Activated naive CD8-positive, alpha-beta T cell treated with anti-CD3 and anti-CD28 coated beads, Interleukin-2, amount 50 U/mL, for 24 hours (primary cell): ENCODE results near the gene DCAF17.
"Not testable (repeated sequence)": the region's sequence is repeated elsewhere in the genome, so short reads cannot be mapped to it uniquely, and the experiment has no call there.

ENCODE experiments used
- ATAC-seq: fragments of 150-1000 bp; cut with Tn5 transposase; one replicate; pipeline ENCODE4 v1.10.0; 2021
- DNase-seq: peaks from one replicate; pipeline ENCODE4 v3.0.0; 2021
- H3K27ac Mint-ChIP-seq: one replicate; pipeline ENCODE4 v1.8.0; 2021; ENCODE audit warnings: mild to moderate bottlenecking, mixed read lengths
- H3K27me3 Mint-ChIP-seq: one replicate; pipeline ENCODE4 v1.8.0; 2021; ENCODE audit warnings: mixed read lengths
- H3K36me3 Mint-ChIP-seq: one replicate; pipeline ENCODE4 v1.8.0; 2021; ENCODE audit warnings: low read depth, mixed read lengths
- H3K4me1 Mint-ChIP-seq: one replicate; pipeline ENCODE4 v1.8.0; 2021; ENCODE audit warnings: mixed read lengths
- H3K4me3 Mint-ChIP-seq: one replicate; pipeline ENCODE4 v1.8.0; 2021; ENCODE audit warnings: mild to moderate bottlenecking, moderate library complexity, mixed read lengths
- H3K9me3 Mint-ChIP-seq: one replicate; pipeline ENCODE4 v1.8.0; 2021; ENCODE audit warnings: mixed read lengths

The DCAF17 gene

DNA sequence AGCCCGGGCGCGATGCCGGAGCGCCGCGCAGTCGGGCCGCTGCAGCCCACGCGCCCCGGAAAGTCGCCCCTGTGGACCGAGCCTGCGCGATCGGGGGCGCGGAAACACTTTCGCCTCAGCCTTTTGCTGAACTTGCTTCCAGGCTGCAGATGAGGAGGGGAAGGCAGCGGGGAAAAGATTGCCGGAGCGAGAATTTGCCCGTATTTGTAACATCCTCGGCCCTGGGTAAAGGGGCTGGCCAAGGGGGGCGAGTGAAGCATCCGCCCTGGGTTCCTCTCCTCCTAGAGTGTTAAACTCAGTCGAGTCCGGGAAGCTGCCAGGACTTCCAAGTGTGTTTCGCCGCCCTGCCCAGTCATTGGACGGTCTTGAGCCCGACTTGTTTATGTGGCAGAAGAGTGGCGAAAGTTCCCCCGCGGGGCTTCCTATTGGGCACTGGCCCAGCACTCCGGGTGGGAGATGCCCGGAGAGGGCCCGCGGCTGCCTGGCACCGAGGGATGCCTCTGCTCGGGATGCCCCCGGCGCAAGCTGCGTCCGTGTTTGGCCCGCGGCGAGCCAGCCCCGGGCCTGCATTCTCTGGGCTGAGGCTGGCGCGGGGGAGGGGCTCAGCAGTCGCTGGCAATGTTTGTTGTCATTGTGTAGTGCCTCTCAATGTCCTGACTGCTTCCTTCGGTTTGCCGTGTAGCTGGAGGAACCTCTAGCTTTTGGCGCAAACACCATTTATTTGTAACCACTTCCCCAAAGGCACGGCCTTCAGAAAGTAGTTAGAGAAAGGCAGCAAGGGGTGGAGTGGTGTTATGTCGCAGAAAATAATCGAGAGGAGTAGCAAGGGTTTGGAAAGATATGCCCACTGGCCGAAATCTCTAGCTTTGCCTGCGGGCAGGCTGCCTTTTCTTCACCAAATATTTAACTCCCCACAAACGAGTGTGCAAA, 89.3 kb downstream of the DCAF17 start:
- Mint-ChIP-seq H3K4me1 (peaks cover 11% of the 10 kb centered on the region), H3K9me3 (no peaks in the 10 kb centered on the region), H3K27me3 (peaks cover 52% of the 10 kb centered on the region), H3K4me3 (peak overlapping the region; percentile 81), H3K36me3 (no peaks in the 10 kb centered on the region), H3K27ac (no peak overlapping the region)
- DNase-seq (peak; percentile 27), ATAC-seq (peak; percentile 41)

DNA sequence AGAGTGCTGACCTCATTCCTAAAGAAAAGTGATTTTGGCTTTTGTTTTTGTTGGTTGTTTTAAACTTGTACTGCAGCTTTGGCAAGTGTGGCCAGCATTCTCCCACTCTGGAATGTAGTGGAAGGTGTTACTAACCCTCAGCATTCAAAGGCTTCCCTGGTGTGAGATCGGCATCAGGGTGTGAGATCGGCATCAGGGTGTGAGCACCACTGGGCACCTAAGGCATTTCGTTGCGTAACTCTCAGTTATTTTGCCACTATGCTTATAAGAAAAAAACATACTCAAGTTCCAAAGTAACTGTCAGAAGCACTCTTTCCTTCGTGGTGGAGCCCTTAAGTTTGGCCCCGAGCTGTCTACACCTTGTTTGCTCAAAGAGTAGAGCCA, 90.0 kb downstream of the DCAF17 start:
- Mint-ChIP-seq H3K36me3 (no peaks in the 10 kb centered on the region), H3K27ac (no peak overlapping the region), H3K4me3 (peak overlapping the region; percentile 81), H3K4me1 (peaks cover 11% of the 10 kb centered on the region), H3K9me3 (no peaks in the 10 kb centered on the region), H3K27me3 (peaks cover 52% of the 10 kb centered on the region)
- ATAC-seq, result no peak
- DNase-seq, result no peak

DNA sequence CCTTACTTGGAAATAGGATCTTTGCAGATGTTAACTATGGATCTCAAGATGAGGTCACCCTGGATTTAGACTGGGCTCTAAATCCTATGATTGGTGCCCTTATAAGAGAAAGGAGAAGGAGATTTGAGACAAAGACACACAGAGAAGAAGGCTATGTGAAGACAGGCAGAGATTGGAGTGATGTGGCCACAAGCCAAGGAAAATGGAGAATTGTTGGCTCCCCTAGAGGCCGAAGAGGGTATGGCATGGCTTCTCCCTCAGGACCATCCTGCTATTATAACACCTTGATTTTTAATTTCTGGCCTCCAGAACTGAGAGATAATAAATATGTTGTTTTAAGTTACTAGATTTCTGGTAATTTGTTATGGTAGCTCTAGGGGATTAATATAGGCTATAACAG, 95.9 kb downstream of the DCAF17 start:
- Mint-ChIP-seq H3K9me3 (peaks cover 6% of the 10 kb centered on the region), H3K36me3 (no peaks in the 10 kb centered on the region), H3K4me1 (no peaks in the 10 kb centered on the region), H3K4me3 (no peak overlapping the region), H3K27me3 (peaks cover 27% of the 10 kb centered on the region), H3K27ac (no peak overlapping the region)
- DNase-seq (peak; percentile 29), ATAC-seq (no peak)

DNA sequence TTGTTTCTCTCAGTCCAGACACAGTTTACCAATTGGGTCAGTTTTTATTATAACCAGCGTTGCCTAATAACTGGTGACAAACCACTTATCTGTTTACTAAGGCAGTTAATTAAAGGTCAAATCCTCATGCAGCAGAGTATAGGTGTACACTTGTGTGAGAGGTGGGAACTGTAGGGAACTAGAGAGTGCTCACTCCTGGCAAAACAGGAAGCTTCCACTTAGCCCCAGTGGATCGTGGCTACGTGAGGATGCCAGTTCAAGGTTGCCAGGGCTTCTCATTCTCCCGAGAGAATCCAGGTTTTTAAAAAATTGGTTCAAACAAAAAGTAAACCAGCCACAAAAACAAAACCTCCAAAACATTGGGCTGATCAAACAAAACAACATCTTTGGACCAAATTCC, 96.4 kb downstream of the DCAF17 start:
- DNase-seq (no peak), ATAC-seq (no peak)
- H3K27ac Mint-ChIP-seq, result no peak overlapping the region
- no peaks in the 10 kb centered on the region for H3K36me3 Mint-ChIP-seq
- no peaks in the 10 kb centered on the region for H3K4me1 Mint-ChIP-seq
- H3K4me3 Mint-ChIP-seq, result no peak overlapping the region
- peaks cover 22% of the 10 kb centered on the region for H3K27me3 Mint-ChIP-seq
- H3K9me3 Mint-ChIP-seq, result peaks cover 6% of the 10 kb centered on the region

DNA sequence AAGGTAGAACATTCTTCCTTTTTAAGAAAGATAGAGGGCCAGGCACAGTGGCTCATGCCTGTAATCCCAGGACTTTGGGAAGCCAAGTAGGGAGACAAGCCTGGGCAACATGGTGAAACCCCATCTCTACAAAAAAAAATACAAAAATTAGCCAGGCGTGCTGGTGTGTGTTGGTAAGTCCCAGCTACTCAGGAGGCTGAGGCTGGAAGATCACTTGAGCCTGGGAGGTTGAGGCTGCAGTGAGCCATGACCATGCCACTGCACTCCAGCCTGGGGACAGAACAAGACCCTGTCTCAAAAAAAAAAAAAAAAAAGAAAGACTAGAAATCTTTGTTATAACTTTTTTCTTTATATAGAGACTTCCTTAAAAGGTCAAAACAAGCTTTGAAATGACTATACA, 96.8 kb downstream of the DCAF17 start:
- H3K27ac Mint-ChIP-seq, DNase-seq, ATAC-seq, H3K9me3 Mint-ChIP-seq, H3K4me1 Mint-ChIP-seq, H3K36me3 Mint-ChIP-seq, H3K4me3 Mint-ChIP-seq: not testable (repeated sequence)
- peaks cover 21% of the 10 kb centered on the region for H3K27me3 Mint-ChIP-seq

DNA sequence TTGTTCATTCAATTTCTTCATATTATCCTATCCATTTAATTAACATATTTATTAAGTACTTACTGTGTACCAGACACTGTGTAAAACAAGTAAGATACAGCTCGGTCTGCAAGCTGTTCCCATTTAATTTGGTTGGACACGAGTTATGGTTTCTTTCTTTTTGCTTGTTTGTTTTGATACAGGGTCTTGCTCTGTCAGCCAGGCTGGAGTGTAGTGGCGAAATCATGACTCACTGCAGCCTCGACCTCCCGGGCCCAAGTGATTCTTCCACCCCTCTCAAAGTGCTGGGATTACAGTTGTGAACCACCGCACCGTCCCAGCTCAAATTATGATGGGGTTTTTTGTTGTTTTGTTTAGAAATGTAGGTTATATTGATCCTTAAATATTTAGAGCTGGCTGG, 97.3 kb downstream of the DCAF17 start:
- Mint-ChIP-seq H3K27me3 (peaks cover 21% of the 10 kb centered on the region), H3K9me3 (peaks cover 6% of the 10 kb centered on the region), H3K4me1 (no peaks in the 10 kb centered on the region), H3K27ac (no peak overlapping the region), H3K4me3 (no peak overlapping the region), H3K36me3 (no peaks in the 10 kb centered on the region)
- DNase-seq (no peak), ATAC-seq (no peak)

DNA sequence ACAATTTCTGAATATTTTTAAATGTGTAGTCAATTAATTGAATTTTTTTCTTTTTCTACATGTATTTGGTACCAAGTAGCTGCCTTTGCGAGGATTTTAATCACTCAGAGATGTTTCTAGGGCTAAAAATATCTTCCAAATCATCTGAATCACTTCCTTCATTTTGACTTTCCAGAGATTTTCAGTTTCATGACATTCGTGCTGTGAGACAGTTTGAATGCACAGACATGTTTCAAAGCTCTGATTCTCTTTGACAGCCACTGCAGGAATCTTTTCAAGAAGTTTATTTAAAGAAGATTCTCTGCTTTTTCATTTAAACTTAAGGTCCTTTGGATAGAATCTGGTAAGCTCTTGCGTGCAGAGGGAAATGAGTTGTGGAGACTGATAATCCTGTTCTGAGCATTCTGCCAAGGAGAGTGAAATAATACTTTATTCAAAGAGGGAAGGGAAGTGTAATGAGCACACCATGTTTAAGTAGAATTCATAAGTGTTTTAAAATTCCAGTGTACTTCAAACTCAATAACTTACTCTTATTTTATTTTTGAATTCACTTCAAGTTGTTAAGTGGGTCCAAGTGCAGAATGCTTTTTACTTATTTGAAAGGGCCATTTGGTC, 97.9 kb downstream of the DCAF17 start:
- DNase-seq, result no peak
- peaks cover 23% of the 10 kb centered on the region for H3K27me3 Mint-ChIP-seq
- no peak for ATAC-seq
- no peaks in the 10 kb centered on the region for H3K4me1 Mint-ChIP-seq
- H3K27ac Mint-ChIP-seq, result no peak overlapping the region
- peaks cover 6% of the 10 kb centered on the region for H3K9me3 Mint-ChIP-seq
- no peaks in the 10 kb centered on the region for H3K36me3 Mint-ChIP-seq
- no peak overlapping the region for H3K4me3 Mint-ChIP-seq

DNA sequence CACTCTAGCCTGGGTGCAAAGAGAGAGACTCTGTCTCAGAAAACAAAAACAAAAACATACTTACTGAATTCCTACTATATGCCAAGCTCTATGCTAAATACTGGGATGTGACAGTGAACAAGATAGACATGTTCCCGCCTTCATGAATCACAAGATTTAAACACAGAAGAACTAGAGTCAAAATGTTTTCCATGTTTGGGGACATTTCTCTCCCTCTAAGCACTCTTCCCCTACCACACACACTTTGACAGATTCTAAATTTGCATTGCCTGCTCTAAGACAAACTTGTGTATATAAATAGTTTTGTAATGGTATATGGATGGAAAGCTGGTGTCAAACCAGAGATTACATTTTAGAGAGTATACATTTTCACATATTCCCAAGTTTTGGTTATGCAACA, 99.3 kb downstream of the DCAF17 start:
- Mint-ChIP-seq H3K4me1 (no peaks in the 10 kb centered on the region), H3K9me3 (peaks cover 6% of the 10 kb centered on the region), H3K4me3 (no peak overlapping the region), H3K36me3 (no peaks in the 10 kb centered on the region), H3K27me3 (peaks cover 17% of the 10 kb centered on the region), H3K27ac (no peak overlapping the region)
- ATAC-seq (no peak), DNase-seq (no peak)
